ENCODE results near the gene WRNIP1. TPM values are rescaled to one million over a fixed set of nuclear protein-coding genes. Genes with fewer than 3 reads are reported as not detected.

Gene WRNIP1
- polyA plus RNA-seq, 6 donors from 2014 or later: 33.9 to 53.6 (median 38.5) TPM

- peaks cover 0 to 12% (median 9%) of the 10 kb centered on the region in 3 donors for H3K27me3 Mint-ChIP-seq
- peak overlapping the region in 1 of 6 donors; percentile 55 for H3K27ac Mint-ChIP-seq
- H3K36me3 Mint-ChIP-seq: no peaks in the 10 kb centered on the region
- H3K4me3 Mint-ChIP-seq: peak overlapping the region in 1 of 8 donors; percentile 18
- no peaks in the 10 kb centered on the region for H3K9me3 Mint-ChIP-seq
- DNase-seq: no peak
- no peak for ATAC-seq (ENCODE audit: low read depth in 2 of 2)
- H3K4me1 Mint-ChIP-seq: peaks cover 0 to 5% (median 4%) of the 10 kb centered on the region in 3 donors
These were observed 19.9 kb upstream of the WRNIP1 start for GRCh38 chr6:2745246-2745645.

- Mint-ChIP-seq H3K36me3 (no peaks in the 10 kb centered on the region), H3K4me1 (peaks cover 0 to 5% (median 4%) of the 10 kb centered on the region in 3 donors), H3K9me3 (no peaks in the 10 kb centered on the region), H3K4me3 (no peak overlapping the region), H3K27me3 (peaks cover 0 to 17% (median 14%) of the 10 kb centered on the region in 3 donors), H3K27ac (no peak overlapping the region)
- ATAC-seq (ENCODE audit: low read depth in 2 of 2) (no peak), DNase-seq (no peak)
These were observed 18.6 kb upstream of the WRNIP1 start for GRCh38 chr6:2746557-2747061.

- DNase-seq (no peak), ATAC-seq (ENCODE audit: low read depth in 2 of 2) (no peak)
- H3K27me3 Mint-ChIP-seq: peaks cover 5 to 26% (median 23%) of the 10 kb centered on the region in 3 donors
- H3K36me3 Mint-ChIP-seq: peaks cover 0 to 5% of the 10 kb centered on the region in 2 donors
- peak overlapping the region in 1 of 6 donors; percentile 25 for H3K27ac Mint-ChIP-seq
- H3K4me3 Mint-ChIP-seq: no peak overlapping the region
- H3K9me3 Mint-ChIP-seq: no peaks in the 10 kb centered on the region
- H3K4me1 Mint-ChIP-seq: peaks cover 0 to 6% (median 4%) of the 10 kb centered on the region in 3 donors
These were observed 17.0 kb upstream of the WRNIP1 start for GRCh38 chr6:2748183-2748582.

GRCh38 chr6:2749969-2750600 lies 15.1 kb upstream of the WRNIP1 start:
- H3K27ac Mint-ChIP-seq: no peak overlapping the region
- H3K4me1 Mint-ChIP-seq: peaks cover 0 to 11% (median 4%) of the 10 kb centered on the region in 3 donors
- peaks cover 0 to 5% of the 10 kb centered on the region in 2 donors for H3K36me3 Mint-ChIP-seq
- H3K27me3 Mint-ChIP-seq: peaks cover 5 to 26% (median 26%) of the 10 kb centered on the region in 3 donors
- peaks cover 0 to 4% (median 0%) of the 10 kb centered on the region in 7 donors for H3K9me3 Mint-ChIP-seq
- peak; percentile 62 for DNase-seq
- peak; percentile 65 to 67 for ATAC-seq (ENCODE audit: low read depth in 2 of 2)
- H3K4me3 Mint-ChIP-seq: no peak overlapping the region

GRCh38 chr6:2750832-2751231 lies 14.4 kb upstream of the WRNIP1 start, which contains the start of gene MYLK4:
Gene MYLK4 (minus strand): TSS chr6:2750922. CDS start chr6:2749294, 1,628 bp downstream.
- ATAC-seq (ENCODE audit: low read depth in 2 of 2) (no peak), DNase-seq (no peak)
- Mint-ChIP-seq H3K27ac (peak within 1 kb of the TSS in 1 of 6 donors; percentile 66), H3K36me3 (peaks cover 0 to 5% of the 10 kb centered on the region in 2 donors), H3K4me3 (no peak within 1 kb of the TSS), H3K4me1 (peaks cover 0 to 11% (median 4%) of the 10 kb centered on the region in 3 donors), H3K27me3 (peaks cover 5 to 26% (median 26%) of the 10 kb centered on the region in 3 donors), H3K9me3 (peaks cover 0 to 4% (median 0%) of the 10 kb centered on the region in 7 donors)

GRCh38 chr6:2751871-2752270 lies 13.3 kb upstream of the WRNIP1 start:
- Mint-ChIP-seq H3K27me3 (peaks cover 5 to 30% (median 26%) of the 10 kb centered on the region in 3 donors), H3K9me3 (peaks cover 0 to 4% (median 0%) of the 10 kb centered on the region in 7 donors), H3K27ac (no peak overlapping the region), H3K4me1 (peaks cover 0 to 11% (median 4%) of the 10 kb centered on the region in 3 donors), H3K36me3 (peaks cover 0 to 5% of the 10 kb centered on the region in 2 donors), H3K4me3 (no peak overlapping the region)
- ATAC-seq (ENCODE audit: low read depth in 2 of 2) (no peak), DNase-seq (no peak)

- H3K4me1 Mint-ChIP-seq: peaks cover 0 to 11% (median 4%) of the 10 kb centered on the region in 3 donors
- DNase-seq (no peak), ATAC-seq (ENCODE audit: low read depth in 2 of 2) (no peak)
- peaks cover 5 to 30% (median 26%) of the 10 kb centered on the region in 3 donors for H3K27me3 Mint-ChIP-seq
- peaks cover 0 to 5% of the 10 kb centered on the region in 2 donors for H3K36me3 Mint-ChIP-seq
- H3K9me3 Mint-ChIP-seq: peaks cover 0 to 4% (median 0%) of the 10 kb centered on the region in 7 donors
- no peak overlapping the region for H3K4me3 Mint-ChIP-seq
- H3K27ac Mint-ChIP-seq: peak overlapping the region in 1 of 6 donors; percentile 22
These were observed 12.6 kb upstream of the WRNIP1 start for GRCh38 chr6:2752477-2753109.

GRCh38 chr6:2753110-2753489 lies 12.1 kb upstream of the WRNIP1 start:
- H3K4me1 Mint-ChIP-seq: peaks cover 0 to 11% (median 4%) of the 10 kb centered on the region in 3 donors
- H3K4me3 Mint-ChIP-seq: no peak overlapping the region
- peaks cover 5 to 30% (median 26%) of the 10 kb centered on the region in 3 donors for H3K27me3 Mint-ChIP-seq
- H3K27ac Mint-ChIP-seq: no peak overlapping the region
- peaks cover 0 to 4% (median 0%) of the 10 kb centered on the region in 7 donors for H3K9me3 Mint-ChIP-seq
- DNase-seq (no peak), ATAC-seq (ENCODE audit: low read depth in 2 of 2) (no peak)
- H3K36me3 Mint-ChIP-seq: peaks cover 0 to 5% of the 10 kb centered on the region in 2 donors

GRCh38 chr6:2753743-2754142 lies 11.4 kb upstream of the WRNIP1 start:
- H3K36me3 Mint-ChIP-seq: peaks cover 0 to 5% of the 10 kb centered on the region in 2 donors
- H3K4me1 Mint-ChIP-seq: peaks cover 0 to 11% (median 4%) of the 10 kb centered on the region in 3 donors
- peaks cover 5 to 30% (median 26%) of the 10 kb centered on the region in 3 donors for H3K27me3 Mint-ChIP-seq
- DNase-seq (no peak), ATAC-seq (ENCODE audit: low read depth in 2 of 2) (no peak)
- H3K27ac Mint-ChIP-seq: no peak overlapping the region
- H3K9me3 Mint-ChIP-seq: peaks cover 0 to 4% (median 0%) of the 10 kb centered on the region in 7 donors
- H3K4me3 Mint-ChIP-seq: peak overlapping the region in 1 of 8 donors; percentile 22

GRCh38 chr6:2754393-2754792 lies 10.8 kb upstream of the WRNIP1 start:
- peak overlapping the region in 1 of 6 donors; percentile 5 for H3K27ac Mint-ChIP-seq
- H3K4me1 Mint-ChIP-seq: peaks cover 0 to 11% (median 4%) of the 10 kb centered on the region in 3 donors
- peaks cover 0 to 4% (median 0%) of the 10 kb centered on the region in 7 donors for H3K9me3 Mint-ChIP-seq
- no peak overlapping the region for H3K4me3 Mint-ChIP-seq
- DNase-seq (no peak), ATAC-seq (ENCODE audit: low read depth in 2 of 2) (no peak)
- peaks cover 0 to 5% of the 10 kb centered on the region in 2 donors for H3K36me3 Mint-ChIP-seq
- H3K27me3 Mint-ChIP-seq: peaks cover 5 to 30% (median 26%) of the 10 kb centered on the region in 3 donors

GRCh38 chr6:2754911-2755310 lies 10.3 kb upstream of the WRNIP1 start:
- Mint-ChIP-seq H3K27me3 (peaks cover 5 to 26% (median 24%) of the 10 kb centered on the region in 3 donors), H3K4me3 (no peak overlapping the region), H3K9me3 (peaks cover 0 to 4% (median 0%) of the 10 kb centered on the region in 7 donors), H3K27ac (no peak overlapping the region), H3K36me3 (peaks cover 0 to 5% of the 10 kb centered on the region in 2 donors), H3K4me1 (peaks cover 0 to 8% (median 2%) of the 10 kb centered on the region in 3 donors)
- ATAC-seq (ENCODE audit: low read depth in 2 of 2): no peak
- no peak for DNase-seq

GRCh38 chr6:2755456-2755855 lies 9.7 kb upstream of the WRNIP1 start:
- Mint-ChIP-seq H3K27me3 (peaks cover 5 to 26% (median 19%) of the 10 kb centered on the region in 3 donors), H3K36me3 (peaks cover 0 to 5% of the 10 kb centered on the region in 2 donors), H3K9me3 (peaks cover 0 to 4% (median 4%) of the 10 kb centered on the region in 7 donors), H3K4me1 (peaks cover 0 to 7% (median 0%) of the 10 kb centered on the region in 3 donors), H3K4me3 (no peak overlapping the region), H3K27ac (no peak overlapping the region)
- ATAC-seq (ENCODE audit: low read depth in 2 of 2): no peak
- no peak for DNase-seq

GRCh38 chr6:2756241-2756640 lies 9.0 kb upstream of the WRNIP1 start:
- H3K27me3 Mint-ChIP-seq: peaks cover 5 to 21% (median 13%) of the 10 kb centered on the region in 3 donors
- no peak overlapping the region for H3K27ac Mint-ChIP-seq
- H3K9me3 Mint-ChIP-seq: peaks cover 0 to 5% (median 4%) of the 10 kb centered on the region in 7 donors
- H3K4me1 Mint-ChIP-seq: peaks cover 0 to 7% (median 0%) of the 10 kb centered on the region in 3 donors
- no peak for DNase-seq
- no peak for ATAC-seq (ENCODE audit: low read depth in 2 of 2)
- H3K4me3 Mint-ChIP-seq: no peak overlapping the region
- peaks cover 0 to 5% of the 10 kb centered on the region in 2 donors for H3K36me3 Mint-ChIP-seq
